HepG2 (cell line): ENCODE measurements around the gene ASCC3. TPM values are rescaled to one million over a fixed set of nuclear protein-coding genes. Genes with fewer than 3 reads are reported as not detected.

Experiments used
- ATF7-NPFF ChIP-seq: sonication (generic); formaldehyde crosslinking; IDR thresholded peaks from 2 replicates; pipeline ENCODE4 v1.8.1; 2023; ENCODE audit warnings: mild to moderate bottlenecking, low read depth, missing genetic modification reagents, moderate library complexity
- ATRX ChIP-seq: sonication (generic); formaldehyde crosslinking; IDR thresholded peaks from 2 replicates; pipeline ENCODE4 v1.4.0; 2020; ENCODE audit warnings: missing genetic modification reagents, borderline replicate concordance
- FOXJ3 ChIP-seq: sonication (generic); formaldehyde crosslinking; IDR thresholded peaks from 2 replicates; pipeline ENCODE4 v1.4.0; 2020; ENCODE audit warnings: missing genetic modification reagents, mild to moderate bottlenecking, borderline replicate concordance
- HIC2 ChIP-seq: sonication (generic); formaldehyde crosslinking; IDR thresholded peaks from 2 replicates; pipeline ENCODE4 v1.9.0; 2022; ENCODE audit warnings: low read depth, missing genetic modification reagents
- HMGA1 ChIP-seq: sonication (generic); formaldehyde crosslinking; conservative IDR thresholded peaks from 2 replicates; pipeline ENCODE4 v1.4.0; 2020; ENCODE audit warnings: missing genetic modification reagents
- MBD4 ChIP-seq: IDR thresholded peaks from 2 replicates; pipeline ENCODE4 v1.6.1; 2012; ENCODE audit warnings: low read length, inconsistent platforms, borderline replicate concordance
- MLXIP ChIP-seq: sonication (generic); formaldehyde crosslinking; IDR thresholded peaks from 2 replicates; pipeline ENCODE4 v1.9.0; 2021; ENCODE audit warnings: missing genetic modification reagents, borderline replicate concordance
- NFKBIZ ChIP-seq: IDR thresholded peaks from 2 replicates; pipeline ENCODE4 v1.6.1; 2018; ENCODE audit warnings: missing genetic modification reagents, missing compliant biosample characterization
- NONO ChIP-seq, 2 experiments: fragments of 450-650 bp in 1 of 2; sonication (generic) in 1 of 2; formaldehyde crosslinking in 1 of 2; IDR thresholded peaks in 1 of 2; conservative IDR thresholded peaks in 1 of 2; 2 replicates each; pipeline versions ENCODE4 v1.6.1 to v1.8.0; 2017 to 2022; ENCODE audit warnings: mild to moderate bottlenecking in 1 of 2, missing genetic modification reagents in 1 of 2, moderate library complexity in 1 of 2
- SPEN ChIP-seq: sonication (generic); formaldehyde crosslinking; IDR thresholded peaks from 2 replicates; pipeline ENCODE4 v1.5.1; 2020; ENCODE audit warnings: low read depth, mild to moderate bottlenecking, missing genetic modification reagents
- STAG1 ChIP-seq: sonication (generic); formaldehyde crosslinking; IDR thresholded peaks from 2 replicates; pipeline ENCODE4 v1.4.0; 2020; ENCODE audit warnings: missing genetic modification reagents
- TIGD3 ChIP-seq: sonication (generic); formaldehyde crosslinking; IDR thresholded peaks from 2 replicates; pipeline ENCODE4 v1.5.1; 2020; ENCODE audit warnings: mild to moderate bottlenecking, missing genetic modification reagents, borderline replicate concordance
- ZFP36L2 ChIP-seq: sonication (generic); formaldehyde crosslinking; IDR thresholded peaks from 2 replicates; pipeline ENCODE4 v1.4.0; 2020; ENCODE audit warnings: missing genetic modification reagents
- ZNF234 ChIP-seq: sonication (generic); formaldehyde crosslinking; conservative IDR thresholded peaks from 2 replicates; pipeline ENCODE4 v1.5.1; 2020; ENCODE audit warnings: mild to moderate bottlenecking, missing genetic modification reagents
- ZNF296 ChIP-seq: sonication (generic); formaldehyde crosslinking; conservative IDR thresholded peaks from 2 replicates; pipeline ENCODE4 v1.5.0; 2020; ENCODE audit warnings: mild to moderate bottlenecking, missing genetic modification reagents
- ZNF460 ChIP-seq: sonication (generic); formaldehyde crosslinking; IDR thresholded peaks from 2 replicates; pipeline ENCODE4 v1.5.1; 2020; ENCODE audit warnings: missing genetic modification reagents, mild to moderate bottlenecking, borderline replicate concordance
- ZNF484 ChIP-seq: sonication (generic); formaldehyde crosslinking; IDR thresholded peaks from 2 replicates; pipeline ENCODE4 v1.5.1; 2020; ENCODE audit warnings: mild to moderate bottlenecking, low read depth, missing genetic modification reagents, borderline replicate concordance
- ZNF503 ChIP-seq: sonication (generic); formaldehyde crosslinking; IDR thresholded peaks from 2 replicates; pipeline ENCODE4 v1.4.0; 2020; ENCODE audit warnings: missing genetic modification reagents
- ZNF607 ChIP-seq: sonication (generic); formaldehyde crosslinking; IDR thresholded peaks from 2 replicates; pipeline ENCODE4 v1.5.1; 2020; ENCODE audit warnings: missing genetic modification reagents, mild to moderate bottlenecking, borderline replicate concordance
- polyA plus RNA-seq, 8 experiments: library from polyadenylated mRNA; depleted of rRNA in 3 of 8; stranded (reverse) in 7 of 8; unstranded in 1 of 8; fragments of >200 nt; fragmentation: Illumina TruSeq in 4 of 8; extraction: Trizol in 4 of 8; gene quantifications; 2 replicates each; pipeline versions ENCODE4 v1.2.1 to v1.2.3, GENCODE V29; 2011 to 2016; ENCODE audit warnings: low read depth in 4 of 8, missing spikeins in 1 of 8, mixed read lengths in 1 of 8; ENCODE audit not compliant: insufficient read depth in 1 of 8
- total RNA-seq, 5 experiments: library from RNA; depleted of rRNA; stranded (reverse); fragments of >200 nt; fragmentation: Illumina TruSeq; extraction: Trizol; gene quantifications; 2 replicates each; pipeline ENCODE4 v1.2.3, GENCODE V29; 2016; ENCODE audit warnings: low read depth in 1 of 5

The ASCC3 gene
- total and polyA plus RNA-seq, 2 of the 13 experiments (the other 11 are each of a cell fraction or from before 2014, with no cell fraction given): 23.1 to 55.7 TPM

- no peak for TF ChIP-seq ZNF484 (CRISPR knock-in tag)
- no peak for TF ChIP-seq ATRX (CRISPR knock-in tag)
- no peak for TF ChIP-seq NONO (IDR thresholded peaks at IDR 0.05)
- peak; percentile 90 for TF ChIP-seq NONO (CRISPR knock-in tag; conservative IDR thresholded peaks at IDR 0.05)
- no peak; the same call in 1 of the 2 replicates for TF ChIP-seq HIC2 (CRISPR knock-in tag)
- TF ChIP-seq ZNF503 (CRISPR knock-in tag): no peak
- TF ChIP-seq ZNF296 (CRISPR knock-in tag): no peak; the same call in 1 of the 2 replicates
- peak; percentile 94 for TF ChIP-seq SPEN (CRISPR knock-in tag)
- no peak for TF ChIP-seq ZFP36L2 (CRISPR knock-in tag)
- TF ChIP-seq TIGD3 (CRISPR knock-in tag): peak; percentile 79; the same call in 1 of the 2 replicates
- no peak for TF ChIP-seq HMGA1 (CRISPR knock-in tag)
- peak; percentile 42; the same call in 1 of the 2 replicates for TF ChIP-seq ZNF460
- TF ChIP-seq NFKBIZ (CRISPR knock-in tag): peak; percentile 27; the same call in 1 of the 2 replicates
- no peak for TF ChIP-seq MLXIP (CRISPR knock-in tag)
- TF ChIP-seq STAG1 (CRISPR knock-in tag): peak; percentile 33; the same call in 1 of the 2 replicates
- TF ChIP-seq ATF7-NPFF (CRISPR knock-in tag): peak; percentile 99
- TF ChIP-seq MBD4: no peak
- peak; percentile 97 for TF ChIP-seq ZNF607 (CRISPR knock-in tag)
- TF ChIP-seq FOXJ3 (CRISPR knock-in tag): no peak
- peak; percentile 98 for TF ChIP-seq ZNF234
Measured at GRCh38 chr6:100880853-100881706, at the start of gene ASCC3 (continued).
